HG02759 (cell line): ENCODE data around the gene CREG1.
"Not testable (repeated sequence)": the region's sequence is repeated elsewhere in the genome, so short reads cannot be mapped to it uniquely, and the experiment has no call there.

Source experiments
- ATAC-seq: cut with Tn5 transposase; IDR thresholded peaks from one replicate; pipeline ENCODE4 v1.9.1; 2021; ENCODE audit warnings: mild to moderate bottlenecking, moderate library complexity; ENCODE audit not compliant: unreplicated experiment

CREG1 gene

GRCh38 chr1:167553136-167554027 is at the start of gene CREG1:
Gene CREG1 (minus strand): TSS chr1:167553762.
- ATAC-seq: peak; percentile 99

- no peak for ATAC-seq
Observed at GRCh38 chr1:167602840-167603239, 49.3 kb upstream of the CREG1 start.

GRCh38 chr1:167601442-167602383 is 48.2 kb upstream of the CREG1 start:
- no peak for ATAC-seq

GRCh38 chr1:167599957-167600581 is 46.5 kb upstream of the CREG1 start:
- ATAC-seq: peak; percentile 84

- ATAC-seq: no peak
Observed at GRCh38 chr1:167594822-167595221, 41.3 kb upstream of the CREG1 start.

- ATAC-seq: no peak
Observed at GRCh38 chr1:167593860-167594259, 40.3 kb upstream of the CREG1 start.

GRCh38 chr1:167592475-167592874 is 38.9 kb upstream of the CREG1 start:
- ATAC-seq: no peak

GRCh38 chr1:167588361-167588760 is 34.8 kb upstream of the CREG1 start:
- ATAC-seq: no peak

GRCh38 chr1:167587872-167588271 is 34.3 kb upstream of the CREG1 start:
- no peak for ATAC-seq

- no peak for ATAC-seq
Observed at GRCh38 chr1:167587342-167587741, 33.8 kb upstream of the CREG1 start.

GRCh38 chr1:167584581-167584980 is 31.0 kb upstream of the CREG1 start:
- no peak for ATAC-seq

GRCh38 chr1:167582722-167583121 is 29.2 kb upstream of the CREG1 start:
- no peak for ATAC-seq

- ATAC-seq: no peak
Observed at GRCh38 chr1:167582064-167582463, 28.5 kb upstream of the CREG1 start.

- ATAC-seq: no peak
Observed at GRCh38 chr1:167579986-167580385, 26.4 kb upstream of the CREG1 start.

- ATAC-seq: no peak
Observed at GRCh38 chr1:167578939-167579521, 25.5 kb upstream of the CREG1 start.

- ATAC-seq: no peak
Observed at GRCh38 chr1:167575649-167576048, 22.1 kb upstream of the CREG1 start.

GRCh38 chr1:167573035-167573434 is 19.5 kb upstream of the CREG1 start:
- ATAC-seq: no peak

GRCh38 chr1:167570712-167571111 is 17.1 kb upstream of the CREG1 start:
- ATAC-seq: not testable (repeated sequence)

GRCh38 chr1:167567663-167568062 is 14.1 kb upstream of the CREG1 start:
- ATAC-seq: no peak

GRCh38 chr1:167566766-167567165 is 13.2 kb upstream of the CREG1 start:
- no peak for ATAC-seq

- no peak for ATAC-seq
Observed at GRCh38 chr1:167565922-167566321, 12.4 kb upstream of the CREG1 start.
